Right lobe of liver (tissue), 6 donors: ENCODE results near the gene CYP11A1. TPM values are rescaled to one million over a fixed set of nuclear protein-coding genes. Genes with fewer than 3 reads are reported as not detected.

Source experiments
- ATAC-seq, 4 donors: fragments of 200-7000 bp; cut with Tn5 transposase; one replicate each; pipeline ENCODE4 v1.9.1; 2020; ENCODE audit warnings: mild to moderate bottlenecking in 4 of 4, moderate library complexity in 4 of 4
- DNase-seq, 3 donors: peaks; one replicate each; pipeline ENCODE4 v3.0.0-alpha.2; 2020
- H3K27ac ChIP-seq, 3 donors: fragments of 200-600 bp; one replicate each; pipeline ENCODE4 v1.8.0; 2022
- H3K27me3 ChIP-seq, 2 donors: fragments of 200-600 bp; one replicate each; pipeline ENCODE4 v1.8.0; 2022
- H3K36me3 ChIP-seq, 4 donors: fragments of 200-600 bp; sonication (generic) in 1 of 4; one replicate each; pipeline versions ENCODE4 v1.5.1 to v1.8.0; 2017 to 2022; ENCODE audit warnings: control low read depth in 1 of 4
- H3K4me1 ChIP-seq, 4 donors: fragments of 200-600 bp; sonication (generic) in 1 of 4; one replicate each; pipeline versions ENCODE4 v1.5.1 to v1.8.0; 2017 to 2022; ENCODE audit warnings: control low read depth in 1 of 4
- H3K4me3 ChIP-seq, 3 donors: fragments of 200-600 bp; one replicate each; pipeline ENCODE4 v1.8.0; 2022
- H3K9me3 ChIP-seq, 4 donors: fragments of 200-600 bp; sonication (generic) in 1 of 4; one replicate each; pipeline versions ENCODE4 v1.5.1 to v1.8.0; 2017 to 2022; ENCODE audit warnings: control low read depth in 1 of 4
- POLR2A ChIP-seq: fragments of 450-650 bp; IDR thresholded peaks from one replicate; pipeline ENCODE4 v1.6.1; 2017; ENCODE audit warnings: antibody characterized with exemption, mild to moderate bottlenecking
- WGBS: methylation state at CpG from one replicate; pipeline ENCODE4 v1.1.6; 2018; ENCODE audit warnings: low coverage, low lambda C conversion rate; ENCODE audit not compliant: insufficient coverage; ENCODE audit errors: missing lambda C conversion rate; 5-methylcytosine and 5-hydroxymethylcytosine counted together
- intact Hi-C, 2 donors: fragments of 100-400 bp; cut with DNase I; formaldehyde crosslinking; loops; one replicate each; pipeline versions ENCODE4 v1.11.2 to v1.14.1; 2022
- total RNA-seq, 6 experiments: library from RNA; depleted of rRNA in 2 of 6; stranded (reverse); fragments of >200 nt in 2 of 6; fragmentation: NEBNext Ultra II Directional in 3 of 6; extraction: Animal tissue kit (Norgen Biotek cat#: 25700) in 3 of 6; gene quantifications; one replicate each; pipeline versions ENCODE4 v1.1.0 to v1.2.4, GENCODE V29; 2016 to 2023
- TF ChIP-seq, protein P1 (sequence below), 4 donors: fragments of 200-600 bp in 3 of 4; fragments of 450-650 bp in 1 of 4; IDR thresholded peaks; one replicate each; pipeline versions ENCODE4 v1.5.1 to v1.8.0; 2016 to 2022; ENCODE audit warnings: antibody characterized with exemption in 4 of 4, mild to moderate bottlenecking in 2 of 4
- donor health status: DM: no; HTN: yes; CAD: no.
- donor health status: DM: no; HTN: no; CAD: no.
- donor health status: DM: no; HTN: no; CAD: no.
- donor health status: DM: no; HTN: yes; CAD: no.
- donor health status: DM: no; HTN: yes; CAD: no.

CYP11A1 gene
- total RNA-seq, 6 experiments from 2014 or later, result 2.5 to 6.4 (median 2.8) TPM

DNA sequence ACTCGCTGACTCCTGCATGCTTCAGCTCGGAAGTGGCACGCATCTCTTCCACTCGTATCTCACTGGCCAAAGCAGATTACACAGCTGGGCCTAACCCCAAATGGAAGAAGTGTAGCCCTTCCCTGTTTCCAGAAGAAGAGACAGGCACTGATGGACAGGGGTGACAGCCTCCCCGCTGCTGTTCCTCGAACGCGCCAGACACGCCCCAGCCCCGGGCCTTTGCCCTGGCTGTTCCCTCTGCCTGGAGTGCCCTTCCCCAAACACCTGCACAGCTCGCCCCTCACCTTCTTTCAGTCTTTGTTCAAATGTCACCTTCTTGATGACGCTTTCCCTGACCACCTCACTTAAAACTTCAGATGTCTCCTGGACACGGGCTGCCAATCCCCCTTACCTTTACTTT is 26.0 kb upstream of the CYP11A1 start:
- 83% methylated on average over 12 of the region's 13 CpGs for WGBS
- no peak for DNase-seq
- Histone ChIP-seq H3K4me3 (no peak overlapping the region), H3K27me3 (no peaks in the 10 kb centered on the region), H3K4me1 (no peaks in the 10 kb centered on the region), H3K27ac (no peak overlapping the region), H3K36me3 (no peaks in the 10 kb centered on the region), H3K9me3 (no peaks in the 10 kb centered on the region)
- no peak for TF ChIP-seq POLR2A
- TF ChIP-seq, protein P1, sequence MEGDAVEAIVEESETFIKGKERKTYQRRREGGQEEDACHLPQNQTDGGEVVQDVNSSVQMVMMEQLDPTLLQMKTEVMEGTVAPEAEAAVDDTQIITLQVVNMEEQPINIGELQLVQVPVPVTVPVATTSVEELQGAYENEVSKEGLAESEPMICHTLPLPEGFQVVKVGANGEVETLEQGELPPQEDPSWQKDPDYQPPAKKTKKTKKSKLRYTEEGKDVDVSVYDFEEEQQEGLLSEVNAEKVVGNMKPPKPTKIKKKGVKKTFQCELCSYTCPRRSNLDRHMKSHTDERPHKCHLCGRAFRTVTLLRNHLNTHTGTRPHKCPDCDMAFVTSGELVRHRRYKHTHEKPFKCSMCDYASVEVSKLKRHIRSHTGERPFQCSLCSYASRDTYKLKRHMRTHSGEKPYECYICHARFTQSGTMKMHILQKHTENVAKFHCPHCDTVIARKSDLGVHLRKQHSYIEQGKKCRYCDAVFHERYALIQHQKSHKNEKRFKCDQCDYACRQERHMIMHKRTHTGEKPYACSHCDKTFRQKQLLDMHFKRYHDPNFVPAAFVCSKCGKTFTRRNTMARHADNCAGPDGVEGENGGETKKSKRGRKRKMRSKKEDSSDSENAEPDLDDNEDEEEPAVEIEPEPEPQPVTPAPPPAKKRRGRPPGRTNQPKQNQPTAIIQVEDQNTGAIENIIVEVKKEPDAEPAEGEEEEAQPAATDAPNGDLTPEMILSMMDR (IDR thresholded peaks at IDR 0.05), result no peak
- ATAC-seq, result no peak
- intact Hi-C loops, result no loop called here

- H3K36me3 ChIP-seq, result no peaks in the 10 kb centered on the region
- DNase-seq, result no peak
- intact Hi-C loops, result no loop called here
- no peak overlapping the region for H3K4me3 ChIP-seq
- 78% methylated on average over 1 of the region's 7 CpGs for WGBS
- H3K9me3 ChIP-seq, result no peaks in the 10 kb centered on the region
- no peak for ATAC-seq
- no peak overlapping the region for H3K27ac ChIP-seq
- TF ChIP-seq, protein P1 (IDR thresholded peaks at IDR 0.05), result no peak
- TF ChIP-seq POLR2A, result no peak
- no peaks in the 10 kb centered on the region for H3K27me3 ChIP-seq
- H3K4me1 ChIP-seq, result no peaks in the 10 kb centered on the region
Observed at GRCh38 chr15:74392902-74393301, 25.5 kb upstream of the CYP11A1 start.

DNA sequence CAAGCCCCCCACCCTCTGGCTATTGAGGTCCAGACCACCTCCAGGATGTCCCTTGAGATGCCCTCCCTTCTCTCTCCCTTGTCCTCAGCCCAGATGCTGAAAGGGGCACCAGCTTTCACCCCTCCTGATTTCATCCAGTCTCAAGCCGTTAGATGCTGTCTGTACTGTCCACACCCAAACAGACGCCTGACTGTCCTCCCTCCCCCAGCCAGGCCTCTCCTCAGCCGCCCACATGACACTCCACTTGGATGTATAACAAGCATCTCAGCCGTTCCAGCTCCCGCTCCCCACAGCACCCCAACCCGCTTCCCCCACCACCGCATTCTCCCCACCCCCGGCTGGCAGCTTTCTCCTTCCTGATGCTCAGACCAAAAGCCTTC is 25.0 kb upstream of the CYP11A1 start:
- WGBS, result 68% methylated on average over 7 of the region's 8 CpGs
- Histone ChIP-seq H3K4me3 (no peak overlapping the region), H3K4me1 (no peaks in the 10 kb centered on the region), H3K36me3 (no peaks in the 10 kb centered on the region), H3K9me3 (no peaks in the 10 kb centered on the region), H3K27me3 (no peaks in the 10 kb centered on the region), H3K27ac (no peak overlapping the region)
- DNase-seq (peak in 1 of 3 donors; percentile 38), ATAC-seq (no peak)
- intact Hi-C loops, result no loop called here
- TF ChIP-seq POLR2A, result no peak
- TF ChIP-seq, protein P1 (IDR thresholded peaks at IDR 0.05), result no peak

DNA sequence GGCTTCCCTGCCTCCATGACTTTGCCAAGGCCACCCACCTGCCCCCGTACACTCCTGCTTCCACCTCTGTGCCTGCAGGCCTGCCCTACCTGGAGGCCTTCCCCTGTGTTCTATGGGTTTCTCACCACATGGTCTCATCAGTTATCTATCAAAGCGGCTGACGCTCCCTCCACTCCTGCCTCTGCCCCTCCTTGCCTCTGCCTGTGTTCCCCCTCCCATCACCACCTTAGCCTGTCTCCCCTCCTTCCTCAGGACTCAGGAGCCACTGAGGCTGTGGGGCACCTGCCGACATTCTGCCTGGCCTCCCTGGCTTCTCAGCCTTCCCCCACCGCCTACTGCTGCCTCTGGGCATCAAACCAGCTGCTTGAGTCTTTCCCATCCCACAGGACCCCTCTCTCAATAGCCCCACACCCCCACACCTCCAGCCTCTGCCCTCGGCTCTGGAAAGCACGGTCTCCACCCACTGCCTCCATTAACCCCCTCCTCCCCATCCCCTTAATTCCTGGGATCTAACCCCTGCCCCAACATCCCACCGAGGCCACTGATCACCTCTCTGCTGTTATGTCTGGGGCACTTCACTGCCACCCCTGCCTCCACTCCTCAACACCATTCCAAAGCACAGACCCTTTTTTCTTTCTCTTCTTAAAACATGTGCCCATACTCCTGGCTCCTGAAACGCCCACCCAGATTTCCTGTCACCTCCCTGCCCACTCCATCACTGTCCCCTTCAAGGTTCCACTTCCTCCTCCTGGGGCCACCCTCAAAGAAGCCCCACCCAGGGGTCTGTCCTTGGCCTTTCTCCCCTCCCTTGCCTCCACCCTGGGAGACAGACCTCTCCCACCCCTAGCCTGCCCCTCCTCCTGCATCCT is 24.4 kb upstream of the CYP11A1 start:
- no peak overlapping the region for H3K27ac ChIP-seq
- H3K36me3 ChIP-seq, result no peaks in the 10 kb centered on the region
- H3K9me3 ChIP-seq, result no peaks in the 10 kb centered on the region
- no peaks in the 10 kb centered on the region for H3K4me1 ChIP-seq
- H3K27me3 ChIP-seq, result no peaks in the 10 kb centered on the region
- ATAC-seq (no peak), DNase-seq (peak in 1 of 3 donors; percentile 42)
- 58% methylated on average over 8 of the region's 9 CpGs for WGBS
- H3K4me3 ChIP-seq, result no peak overlapping the region
- TF ChIP-seq, protein P1 (IDR thresholded peaks at IDR 0.05), result no peak
- no peak for TF ChIP-seq POLR2A
- intact Hi-C loops, result no loop called here
